ENCODE results near the gene MRPL40.

- TF ChIP-seq, protein P1, sequence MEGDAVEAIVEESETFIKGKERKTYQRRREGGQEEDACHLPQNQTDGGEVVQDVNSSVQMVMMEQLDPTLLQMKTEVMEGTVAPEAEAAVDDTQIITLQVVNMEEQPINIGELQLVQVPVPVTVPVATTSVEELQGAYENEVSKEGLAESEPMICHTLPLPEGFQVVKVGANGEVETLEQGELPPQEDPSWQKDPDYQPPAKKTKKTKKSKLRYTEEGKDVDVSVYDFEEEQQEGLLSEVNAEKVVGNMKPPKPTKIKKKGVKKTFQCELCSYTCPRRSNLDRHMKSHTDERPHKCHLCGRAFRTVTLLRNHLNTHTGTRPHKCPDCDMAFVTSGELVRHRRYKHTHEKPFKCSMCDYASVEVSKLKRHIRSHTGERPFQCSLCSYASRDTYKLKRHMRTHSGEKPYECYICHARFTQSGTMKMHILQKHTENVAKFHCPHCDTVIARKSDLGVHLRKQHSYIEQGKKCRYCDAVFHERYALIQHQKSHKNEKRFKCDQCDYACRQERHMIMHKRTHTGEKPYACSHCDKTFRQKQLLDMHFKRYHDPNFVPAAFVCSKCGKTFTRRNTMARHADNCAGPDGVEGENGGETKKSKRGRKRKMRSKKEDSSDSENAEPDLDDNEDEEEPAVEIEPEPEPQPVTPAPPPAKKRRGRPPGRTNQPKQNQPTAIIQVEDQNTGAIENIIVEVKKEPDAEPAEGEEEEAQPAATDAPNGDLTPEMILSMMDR (IDR thresholded peaks at IDR 0.05; ENCODE audit: insufficient read depth, low read length, poor library complexity, severe bottlenecking) = no peak
- TF ChIP-seq EZH2phosphoT487 (conservative IDR thresholded peaks at IDR 0.05; ENCODE audit: low read length) = no peak
Measured at GRCh38 chr22:19443544-19444211, 11.3 kb downstream of the MRPL40 start.
